Liver (tissue), 2 donors: ENCODE measurements around the gene RBX1.

Experiments
- CTCF ChIP-seq: fragments of 150-350 bp; IDR thresholded peaks from 2 replicates; pipeline ENCODE4 v1.5.1; 2017; ENCODE audit warnings: improper control_type of control experiment, low read depth, low read length; ENCODE audit not compliant: missing input control
- YY1 ChIP-seq: IDR thresholded peaks from 2 replicates; pipeline ENCODE4 v1.6.1; 2016; ENCODE audit warnings: antibody characterized with exemption, mild to moderate bottlenecking
- donor health status: healthy.

GRCh38 chr22:40967111-40967760, 16.1 kb downstream of the RBX1 start:
- TF ChIP-seq YY1, result no peak
- TF ChIP-seq CTCF, result no peak
